Hepatocyte (in vitro differentiated cells): ENCODE results near the gene TBL1X.

Experiments used
- CTCF ChIP-seq: fragments of 200-600 bp; sonication (generic); IDR thresholded peaks from 2 replicates; pipeline ENCODE4 v1.5.1; 2016; ENCODE audit warnings: antibody characterized with exemption, mild to moderate bottlenecking; ENCODE audit not compliant: poor library complexity
- EZH2 ChIP-seq: fragments of 200-600 bp; sonication (generic); IDR thresholded peaks from 2 replicates; pipeline ENCODE4 v1.6.1; 2016; ENCODE audit warnings: antibody characterized with exemption, mild to moderate bottlenecking, borderline replicate concordance
- EZH2phosphoT487 ChIP-seq: fragments of 200-600 bp; sonication (generic); IDR thresholded peaks from one replicate; pipeline ENCODE4 v1.6.1; 2018; ENCODE audit warnings: antibody characterized with exemption, mild to moderate bottlenecking, low read depth, moderate library complexity; ENCODE audit not compliant: unreplicated experiment, severe bottlenecking

GRCh38 chrX:9486786-9487387 is 22.0 kb downstream of the TBL1X start:
- TF ChIP-seq CTCF (no peak), EZH2 (no peak), EZH2phosphoT487 (no peak)
